Mucosa of rectum (tissue), 2 donors: Measurements from ENCODE around the gene EPHB1.
"Not testable (repeated sequence)": the region's sequence is repeated elsewhere in the genome, so short reads cannot be mapped to it uniquely, and the experiment has no call there.

ENCODE experiments used
- H3K27ac ChIP-seq, 2 donors: one replicate each; pipeline ENCODE4 v1.7.0; 2013; ENCODE audit warnings: inconsistent platforms in 2 of 2, low read depth in 2 of 2, low read length in 2 of 2
- H3K27me3 ChIP-seq, 2 donors: one replicate each; pipeline ENCODE4 v1.7.0; 2013; ENCODE audit warnings: low read length in 2 of 2; ENCODE audit not compliant: control insufficient read depth in 2 of 2, insufficient read depth in 2 of 2
- H3K36me3 ChIP-seq, 2 donors: one replicate each; pipeline ENCODE4 v1.7.0; 2013; ENCODE audit warnings: low read length in 2 of 2; ENCODE audit not compliant: control insufficient read depth in 2 of 2, insufficient read depth in 2 of 2
- H3K4me1 ChIP-seq, 2 donors: one replicate each; pipeline ENCODE4 v1.7.0; 2013; ENCODE audit warnings: low read length in 2 of 2, mild to moderate bottlenecking in 1 of 2; ENCODE audit not compliant: control insufficient read depth in 2 of 2, insufficient read depth in 2 of 2
- H3K4me3 ChIP-seq, 2 donors: one replicate each; pipeline ENCODE4 v1.7.0; 2013; ENCODE audit warnings: low read length in 2 of 2
- H3K9ac ChIP-seq, 2 donors: one replicate each; pipeline ENCODE4 v1.7.0; 2013; ENCODE audit warnings: low read length in 2 of 2, low read depth in 1 of 2, mild to moderate bottlenecking in 1 of 2
- H3K9me3 ChIP-seq, 2 donors: one replicate each; pipeline ENCODE4 v1.7.0; 2013; ENCODE audit warnings: low read length in 2 of 2; ENCODE audit not compliant: control insufficient read depth in 2 of 2
- donor health status: healthy.
- donor health status: Normal muscosa, but diverticular disease.

Gene EPHB1

DNA sequence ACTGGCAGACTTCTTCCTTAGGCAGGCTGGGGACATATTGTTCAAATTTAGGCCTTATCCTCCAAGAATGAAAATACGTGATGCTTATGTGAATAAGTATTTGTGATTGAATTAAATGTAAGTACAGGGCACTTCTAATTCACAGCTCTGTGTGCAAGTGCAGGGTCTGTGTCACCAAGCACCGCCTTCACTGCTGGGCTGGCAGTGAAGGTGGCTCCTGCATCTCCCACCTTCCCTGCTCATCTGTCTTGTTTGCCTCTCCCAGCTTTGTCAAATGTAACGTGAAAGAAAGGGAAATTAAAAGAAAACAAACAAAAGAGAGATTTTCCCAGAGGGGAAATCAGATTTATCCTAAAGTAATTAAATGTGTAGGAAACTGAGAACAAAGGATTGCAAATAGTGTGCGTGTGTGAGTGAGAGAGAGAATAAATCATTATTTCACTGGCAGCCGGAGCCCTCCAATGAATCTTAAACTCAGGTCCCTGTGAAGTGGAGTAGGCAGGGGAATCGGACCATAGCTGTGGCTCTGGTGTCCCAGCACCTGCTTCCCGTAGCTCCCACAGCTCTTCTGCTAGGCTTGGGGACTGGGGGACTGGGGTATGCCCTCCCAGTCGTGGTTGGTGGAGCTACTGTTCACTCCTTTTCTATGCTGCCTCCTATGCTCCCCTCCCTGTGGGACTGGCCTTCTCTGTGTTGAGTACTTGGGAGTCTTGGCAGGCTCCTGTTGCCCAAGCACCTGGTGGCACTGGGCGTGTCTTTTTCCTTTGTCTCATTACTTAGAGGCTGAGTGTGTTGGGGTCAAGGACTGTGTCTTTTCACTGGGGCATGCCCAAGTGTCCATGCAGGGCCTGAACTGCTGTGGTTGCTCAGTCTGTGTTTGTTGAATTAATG is 222.2 kb downstream of the EPHB1 start:
- Histone ChIP-seq H3K9me3 (no peaks in the 10 kb centered on the region), H3K36me3 (no peaks in the 10 kb centered on the region), H3K9ac (no peak overlapping the region), H3K27me3 (no peaks in the 10 kb centered on the region), H3K4me3 (no peak overlapping the region), H3K27ac (no peak overlapping the region), H3K4me1 (no peaks in the 10 kb centered on the region)

DNA sequence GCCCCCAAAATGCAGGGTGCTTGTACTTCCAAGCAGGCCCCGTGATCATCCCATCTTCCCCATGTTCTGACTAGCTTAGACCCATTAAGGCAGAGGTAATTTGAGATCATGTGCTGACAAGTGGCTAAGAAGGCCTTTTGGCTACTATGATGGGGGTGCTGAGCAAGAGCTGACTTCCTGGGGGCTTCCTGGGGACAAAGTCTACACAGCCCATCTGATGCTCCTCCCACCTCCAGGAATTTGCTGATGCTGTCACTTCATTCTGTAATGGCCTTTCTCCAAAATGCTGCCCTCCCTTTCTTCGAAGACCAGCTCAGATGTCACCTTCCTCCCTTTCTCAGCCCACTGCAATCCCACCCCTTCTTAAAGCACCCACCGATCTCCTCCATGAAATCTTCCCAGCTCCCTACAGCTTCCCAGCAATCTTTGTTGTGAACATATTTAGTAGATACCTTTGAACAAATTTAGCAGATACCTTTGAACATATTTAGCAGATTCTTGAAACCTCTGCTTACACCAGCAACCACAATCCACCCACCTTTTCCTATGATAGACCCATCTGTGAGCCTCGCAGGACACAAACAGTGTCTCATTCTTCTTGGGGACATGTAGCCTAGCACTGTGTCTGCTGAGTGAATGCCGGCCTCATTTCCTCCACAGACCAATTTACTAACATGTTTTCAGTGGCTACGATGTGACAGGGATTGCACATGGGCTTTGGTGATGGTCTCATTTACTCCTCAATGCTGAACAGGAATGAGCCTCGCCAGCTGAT is 223.3 kb downstream of the EPHB1 start:
- H3K36me3 ChIP-seq, result no peaks in the 10 kb centered on the region
- no peaks in the 10 kb centered on the region for H3K27me3 ChIP-seq
- no peaks in the 10 kb centered on the region for H3K4me1 ChIP-seq
- H3K4me3 ChIP-seq, result no peak overlapping the region
- H3K9me3 ChIP-seq, result no peaks in the 10 kb centered on the region
- no peak overlapping the region for H3K9ac ChIP-seq
- H3K27ac ChIP-seq, result no peak overlapping the region

- H3K27ac ChIP-seq, result no peak overlapping the region
- H3K9me3 ChIP-seq, result no peaks in the 10 kb centered on the region
- no peaks in the 10 kb centered on the region for H3K36me3 ChIP-seq
- no peaks in the 10 kb centered on the region for H3K4me1 ChIP-seq
- H3K27me3 ChIP-seq, result no peaks in the 10 kb centered on the region
- H3K4me3 ChIP-seq, result no peak overlapping the region
- no peak overlapping the region for H3K9ac ChIP-seq
Observed at GRCh38 chr3:135020181-135020580, 225.1 kb downstream of the EPHB1 start.

- H3K27me3 ChIP-seq, result no peaks in the 10 kb centered on the region
- no peak overlapping the region for H3K27ac ChIP-seq
- no peaks in the 10 kb centered on the region for H3K4me1 ChIP-seq
- no peaks in the 10 kb centered on the region for H3K9me3 ChIP-seq
- H3K4me3 ChIP-seq, result no peak overlapping the region
- no peak overlapping the region for H3K9ac ChIP-seq
- H3K36me3 ChIP-seq, result no peaks in the 10 kb centered on the region
Observed at GRCh38 chr3:135023996-135024658, 229.1 kb downstream of the EPHB1 start.

- not testable (repeated sequence) for H3K9me3 ChIP-seq, H3K27me3 ChIP-seq, H3K9ac ChIP-seq, H3K4me1 ChIP-seq, H3K27ac ChIP-seq, H3K4me3 ChIP-seq, H3K36me3 ChIP-seq
Observed at GRCh38 chr3:135030768-135031615, 235.9 kb downstream of the EPHB1 start.

DNA sequence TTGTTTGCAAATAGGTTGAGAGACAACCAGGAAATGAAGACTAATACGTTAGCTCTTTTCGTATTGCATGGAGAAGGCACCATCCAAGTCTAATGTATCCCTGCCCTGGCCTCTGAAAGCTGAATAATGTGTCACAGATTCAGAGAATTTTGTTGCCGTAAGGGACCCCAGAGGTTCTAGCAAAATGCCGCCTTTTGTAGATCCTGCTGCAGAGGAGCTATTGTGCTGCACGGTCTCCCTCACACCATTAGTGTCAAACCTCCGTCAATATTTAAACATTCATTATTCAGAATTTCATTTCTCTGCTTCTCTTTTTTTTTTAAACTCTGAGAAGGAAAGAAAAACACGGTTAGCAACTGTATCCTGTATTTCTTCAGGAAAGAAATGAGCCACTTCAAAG is 238.7 kb downstream of the EPHB1 start:
- Histone ChIP-seq H3K27ac (no peak overlapping the region), H3K4me1 (no peaks in the 10 kb centered on the region), H3K27me3 (peaks cover 0 to 4% of the 10 kb centered on the region in 2 donors), H3K36me3 (no peaks in the 10 kb centered on the region), H3K9me3 (no peaks in the 10 kb centered on the region), H3K9ac (no peak overlapping the region), H3K4me3 (no peak overlapping the region)

DNA sequence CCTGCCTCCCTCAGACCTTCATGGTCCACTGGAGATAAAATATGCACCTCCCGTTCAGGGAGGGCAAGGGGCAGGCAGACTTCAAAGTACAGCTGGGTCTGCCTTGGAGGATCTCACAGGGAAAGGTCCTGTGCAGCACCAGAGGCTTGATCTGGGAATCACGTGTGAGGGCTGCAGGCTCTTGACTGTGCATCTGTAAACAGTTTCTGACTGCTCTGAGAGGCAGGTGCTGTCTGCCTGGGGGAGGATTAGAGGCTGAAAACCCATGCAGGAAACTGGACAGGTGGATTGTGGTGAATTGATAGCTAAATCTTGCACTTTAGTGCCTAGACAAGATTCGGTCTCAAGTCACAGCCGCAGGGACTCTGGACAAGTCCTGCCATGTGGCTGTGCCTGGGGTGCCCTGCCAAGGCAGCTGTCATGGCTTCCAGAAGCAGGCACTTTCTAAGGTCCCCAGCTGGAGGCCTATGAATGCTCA is 239.3 kb downstream of the EPHB1 start:
- Histone ChIP-seq H3K9me3 (no peaks in the 10 kb centered on the region), H3K4me3 (no peak overlapping the region), H3K36me3 (no peaks in the 10 kb centered on the region), H3K4me1 (no peaks in the 10 kb centered on the region), H3K27ac (no peak overlapping the region), H3K9ac (no peak overlapping the region), H3K27me3 (peaks cover 0 to 4% of the 10 kb centered on the region in 2 donors)

GRCh38 chr3:135034891-135035440 is 239.9 kb downstream of the EPHB1 start:
- H3K9me3 ChIP-seq, result no peaks in the 10 kb centered on the region
- H3K36me3 ChIP-seq, result no peaks in the 10 kb centered on the region
- H3K27me3 ChIP-seq, result peaks cover 0 to 4% of the 10 kb centered on the region in 2 donors
- H3K27ac ChIP-seq, result no peak overlapping the region
- H3K9ac ChIP-seq, result no peak overlapping the region
- H3K4me3 ChIP-seq, result no peak overlapping the region
- no peaks in the 10 kb centered on the region for H3K4me1 ChIP-seq

DNA sequence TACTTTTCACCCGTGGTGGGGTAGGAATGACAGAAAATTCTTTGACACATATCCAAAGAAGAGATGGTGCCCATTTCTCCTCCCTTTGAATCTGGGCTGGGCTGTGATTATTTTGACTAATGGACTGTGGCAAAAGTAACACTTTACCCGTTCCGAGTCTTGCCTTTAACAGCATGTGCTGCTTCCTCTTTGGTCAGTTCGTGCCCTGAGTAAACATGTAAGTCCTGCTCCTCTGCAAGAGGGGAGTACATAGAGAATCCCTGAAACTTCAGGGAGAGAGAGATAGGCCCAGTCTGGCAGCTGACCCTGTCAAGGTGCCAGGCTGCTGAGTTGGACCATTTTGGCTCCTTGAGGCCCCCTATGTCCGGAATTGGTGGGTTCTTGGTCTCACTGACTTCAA is 243.1 kb downstream of the EPHB1 start:
- H3K36me3 ChIP-seq, result no peaks in the 10 kb centered on the region
- peaks cover 0 to under 1% of the 10 kb centered on the region in 2 donors for H3K27me3 ChIP-seq
- no peak overlapping the region for H3K27ac ChIP-seq
- H3K9ac ChIP-seq, result no peak overlapping the region
- no peaks in the 10 kb centered on the region for H3K4me1 ChIP-seq
- no peak overlapping the region for H3K4me3 ChIP-seq
- no peaks in the 10 kb centered on the region for H3K9me3 ChIP-seq
